Measurements from ENCODE around the gene NCAM1. TPM values are rescaled to one million over a fixed set of nuclear protein-coding genes. Genes with fewer than 3 reads are reported as not detected.

NCAM1 gene
- 10.1 and 11.4 TPM in 2 replicates for total RNA-seq

GRCh38 chr11:112961146-112961668 is at the start of gene NCAM1:
Gene NCAM1, plus strand, starts transcription at chr11:112961420.

GRCh38 chr11:113314389-113315301 is 353.4 kb downstream of the NCAM1 start, which contains the start of gene TTC12:
Gene TTC12, plus strand, starts transcription at chr11:113314583. Its CDS starts 1,675 bp downstream, at chr11:113316258.

All from epithelial cell of alveolus of lung (primary cell).